ENCODE results near the gene LINGO3. TPM values are rescaled to one million over a fixed set of nuclear protein-coding genes. Genes with fewer than 3 reads are reported as not detected.

Gene LINGO3
- total RNA-seq, 1 experiment from 2014 or later, result 1.3 TPM

DNA sequence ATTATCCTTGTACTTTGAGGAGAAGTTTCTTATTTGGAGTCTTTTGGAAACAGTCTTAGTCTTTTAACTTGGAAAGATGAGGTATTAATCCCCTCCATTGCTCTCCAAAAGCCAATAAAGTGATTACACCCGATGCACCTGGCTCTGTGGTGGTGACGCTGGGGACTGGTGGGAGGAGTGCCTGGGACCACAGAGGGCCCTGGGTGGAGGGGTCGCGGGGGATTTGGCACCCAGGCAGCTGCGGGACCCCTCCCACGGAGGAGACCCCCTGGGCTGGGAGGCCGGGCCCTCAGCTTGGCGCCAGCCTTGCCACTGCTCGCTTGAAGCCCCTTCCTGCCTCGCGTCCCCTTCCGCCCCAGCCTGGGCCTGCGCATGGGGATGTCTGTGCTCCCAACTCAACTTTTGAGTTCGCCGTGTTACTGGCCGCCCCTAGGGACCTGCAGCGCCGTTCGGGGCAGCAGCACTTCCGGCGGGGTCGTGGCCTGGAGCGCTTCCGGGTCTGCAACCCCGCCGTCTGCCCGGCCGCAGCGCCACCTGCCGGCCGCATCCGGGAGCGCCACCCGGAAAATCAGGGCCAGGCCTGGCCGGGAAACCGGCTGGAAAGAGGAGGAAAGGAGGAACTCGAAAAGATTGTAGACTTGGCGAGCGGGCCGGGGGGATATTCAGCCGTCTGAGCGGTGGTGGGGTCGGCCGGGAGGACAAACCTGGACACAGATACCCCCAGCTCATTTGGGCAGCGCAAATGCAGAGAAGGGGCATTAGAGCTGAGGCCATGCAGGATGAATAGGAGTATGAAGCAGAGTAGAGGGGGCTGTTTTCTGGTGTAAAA is 34.4 kb downstream of the LINGO3 start:
- intact Hi-C loops (cut with micrococcal nuclease; ENCODE audit: unreplicated experiment), result no loop called here
- TF ChIP-seq, protein P1, sequence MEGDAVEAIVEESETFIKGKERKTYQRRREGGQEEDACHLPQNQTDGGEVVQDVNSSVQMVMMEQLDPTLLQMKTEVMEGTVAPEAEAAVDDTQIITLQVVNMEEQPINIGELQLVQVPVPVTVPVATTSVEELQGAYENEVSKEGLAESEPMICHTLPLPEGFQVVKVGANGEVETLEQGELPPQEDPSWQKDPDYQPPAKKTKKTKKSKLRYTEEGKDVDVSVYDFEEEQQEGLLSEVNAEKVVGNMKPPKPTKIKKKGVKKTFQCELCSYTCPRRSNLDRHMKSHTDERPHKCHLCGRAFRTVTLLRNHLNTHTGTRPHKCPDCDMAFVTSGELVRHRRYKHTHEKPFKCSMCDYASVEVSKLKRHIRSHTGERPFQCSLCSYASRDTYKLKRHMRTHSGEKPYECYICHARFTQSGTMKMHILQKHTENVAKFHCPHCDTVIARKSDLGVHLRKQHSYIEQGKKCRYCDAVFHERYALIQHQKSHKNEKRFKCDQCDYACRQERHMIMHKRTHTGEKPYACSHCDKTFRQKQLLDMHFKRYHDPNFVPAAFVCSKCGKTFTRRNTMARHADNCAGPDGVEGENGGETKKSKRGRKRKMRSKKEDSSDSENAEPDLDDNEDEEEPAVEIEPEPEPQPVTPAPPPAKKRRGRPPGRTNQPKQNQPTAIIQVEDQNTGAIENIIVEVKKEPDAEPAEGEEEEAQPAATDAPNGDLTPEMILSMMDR (IDR thresholded peaks at IDR 0.05; ENCODE audit: insufficient read depth in 1 of 2, low read depth in 1 of 2, low read length in 1 of 2, severe bottlenecking in 1 of 2, unreplicated experiment in 1 of 2), result peak; percentile 48 to 55
- H3K9me3 Mint-ChIP-seq (ENCODE audit: unreplicated experiment), result no peaks in the 10 kb centered on the region
- H3K27ac Mint-ChIP-seq (ENCODE audit: unreplicated experiment), result peak overlapping the region; percentile 85
- peak in 1 of 2 experiments; percentile 52 for DNase-seq
- H3K4me3 ChIP-seq (ENCODE audit: low read depth, low read length), result no peak overlapping the region
- H3K9me3 ChIP-seq, result no peaks in the 10 kb centered on the region
- H3K27me3 Mint-ChIP-seq (ENCODE audit: insufficient read depth, unreplicated experiment), result no peaks in the 10 kb centered on the region
- H3K36me3 Mint-ChIP-seq (ENCODE audit: insufficient read depth, unreplicated experiment), result peaks cover 89% of the 10 kb centered on the region
- no peaks in the 10 kb centered on the region for H3K27me3 ChIP-seq (replicated peaks; ENCODE audit: control insufficient read depth, insufficient read depth, low read length)
- ChIA-PET CTCF (no interaction called here), POLR2A (no interaction called here)
- H3K36me3 ChIP-seq (ENCODE audit: control insufficient read depth, insufficient read depth, low read length), result peaks cover 5% of the 10 kb centered on the region
- BruUV-seq (replicated peaks), result no TSS peak
- H3K4me1 Mint-ChIP-seq (ENCODE audit: low read depth, unreplicated experiment), result no peaks in the 10 kb centered on the region
- H3K4me1 ChIP-seq, result peaks cover 12% of the 10 kb centered on the region
- H3K4me3 Mint-ChIP-seq (ENCODE audit: unreplicated experiment), result no peak overlapping the region

DNA sequence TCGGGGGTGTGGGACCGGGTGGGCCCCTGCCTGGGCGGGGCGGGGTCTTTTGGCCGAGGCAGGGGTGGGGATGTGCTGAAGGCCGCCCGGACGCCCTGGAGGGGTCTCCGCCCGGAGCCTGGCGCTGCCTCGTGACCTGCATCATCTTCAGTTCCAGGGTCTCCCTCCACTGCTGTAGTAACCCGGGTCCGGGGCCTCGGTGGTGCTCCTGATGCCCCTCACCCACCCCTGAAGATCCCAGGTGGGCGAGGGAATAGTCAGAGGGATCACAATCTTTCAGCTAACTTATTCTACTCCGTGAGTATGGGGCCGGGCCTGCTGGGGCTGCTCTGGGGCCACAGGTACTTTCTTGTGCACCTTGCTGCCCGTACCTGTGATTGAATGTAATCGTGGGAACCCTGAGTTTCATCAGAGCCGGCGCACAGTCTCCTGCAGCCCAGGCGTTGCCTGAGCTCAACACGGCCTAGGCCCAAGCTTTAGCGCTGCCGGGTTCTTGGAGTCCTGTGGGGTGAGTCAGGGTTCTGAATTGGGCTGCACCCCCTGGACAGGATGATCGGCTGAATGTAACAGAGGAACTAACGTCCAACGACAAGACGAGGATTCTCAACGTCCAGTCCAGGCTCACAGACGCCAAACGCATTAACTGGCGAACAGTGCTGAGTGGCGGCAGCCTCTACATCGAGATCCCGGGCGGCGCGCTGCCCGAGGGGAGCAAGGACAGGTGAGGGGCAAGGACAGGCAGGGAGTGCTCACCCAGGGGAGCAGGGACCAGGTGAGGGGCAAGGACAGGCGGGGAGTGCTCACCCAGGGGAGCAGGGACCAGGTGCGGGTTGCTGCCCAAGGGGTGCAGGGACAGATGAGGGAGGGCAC is 36.5 kb downstream of the LINGO3 start:
- Histone ChIP-seq H3K4me3 (ENCODE audit: low read depth, low read length) (peak overlapping the region; percentile 99), H3K9me3 (no peaks in the 10 kb centered on the region), H3K27me3 (replicated peaks; ENCODE audit: control insufficient read depth, insufficient read depth, low read length) (no peaks in the 10 kb centered on the region), H3K4me1 (peaks cover 7% of the 10 kb centered on the region; the same call in 1 of the 2 replicates), H3K36me3 (ENCODE audit: control insufficient read depth, insufficient read depth, low read length) (peaks cover 5% of the 10 kb centered on the region)
- ChIA-PET POLR2A (interaction anchor here (0.5 kb wide), 1 partner anchor 119 kb away, joined by 3 read pairs; no protein-coding TSS in a partner anchor), CTCF (no interaction called here)
- Mint-ChIP-seq H3K36me3 (ENCODE audit: insufficient read depth, unreplicated experiment) (peaks cover 71% of the 10 kb centered on the region), H3K27me3 (ENCODE audit: insufficient read depth, unreplicated experiment) (no peaks in the 10 kb centered on the region), H3K4me1 (ENCODE audit: low read depth, unreplicated experiment) (no peaks in the 10 kb centered on the region), H3K4me3 (ENCODE audit: unreplicated experiment) (peak overlapping the region; percentile 82), H3K27ac (ENCODE audit: unreplicated experiment) (peak overlapping the region; percentile 93), H3K9me3 (ENCODE audit: unreplicated experiment) (no peaks in the 10 kb centered on the region)
- intact Hi-C loops (cut with micrococcal nuclease; ENCODE audit: unreplicated experiment), result no loop called here
- BruUV-seq (replicated peaks), result no TSS peak
- TF ChIP-seq, protein P1 (IDR thresholded peaks at IDR 0.05; ENCODE audit: insufficient read depth in 1 of 2, low read depth in 1 of 2, low read length in 1 of 2, severe bottlenecking in 1 of 2, unreplicated experiment in 1 of 2), result no peak
- DNase-seq, result no peak

DNA sequence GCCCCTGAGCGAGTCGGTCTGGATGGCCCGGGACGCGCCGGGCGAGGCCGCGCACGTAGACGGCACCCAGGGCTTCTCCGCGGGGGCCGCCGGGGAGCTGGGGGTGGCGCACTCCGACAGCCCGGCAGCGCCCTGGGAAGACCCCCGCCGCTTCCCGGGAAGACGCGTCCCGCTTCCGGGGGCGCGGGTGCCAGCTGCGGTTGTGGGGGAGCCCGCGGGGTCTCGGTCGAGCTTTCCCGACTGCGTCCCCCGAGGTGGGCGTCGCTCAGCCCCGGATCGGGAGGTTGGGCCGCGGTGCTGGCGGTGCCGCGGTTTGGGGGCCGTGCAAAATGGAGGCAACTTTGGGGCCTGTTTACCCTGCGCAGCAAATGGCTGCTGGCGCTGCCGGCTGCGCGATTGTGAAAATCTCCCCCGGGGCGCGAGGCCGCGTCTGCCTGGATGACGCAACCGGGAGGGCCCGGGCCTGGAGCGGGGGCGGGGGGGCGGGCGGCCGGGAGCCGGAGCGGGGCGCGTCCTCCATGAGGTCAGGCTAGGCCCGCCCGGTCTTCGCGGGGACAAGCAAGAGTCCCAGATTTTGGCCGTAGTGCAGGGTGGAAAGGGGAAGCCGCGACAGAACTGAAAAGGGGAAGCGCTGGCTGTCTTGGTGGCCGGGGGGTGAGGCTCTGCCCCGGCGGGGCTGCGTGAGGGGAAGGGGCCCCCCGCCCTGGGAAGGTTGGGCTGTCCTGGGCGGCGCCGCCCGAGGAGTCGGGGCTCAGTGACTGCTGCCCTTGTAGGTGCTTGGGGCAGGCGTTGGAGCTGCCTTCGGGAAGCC is 37.3 kb downstream of the LINGO3 start:
- DNase-seq, result peak; percentile 72 to 84
- H3K4me3 ChIP-seq (ENCODE audit: low read depth, low read length), result peak overlapping the region; percentile 99
- Mint-ChIP-seq H3K9me3 (ENCODE audit: unreplicated experiment) (no peaks in the 10 kb centered on the region), H3K27me3 (ENCODE audit: insufficient read depth, unreplicated experiment) (no peaks in the 10 kb centered on the region), H3K4me1 (ENCODE audit: low read depth, unreplicated experiment) (no peaks in the 10 kb centered on the region), H3K4me3 (ENCODE audit: unreplicated experiment) (peak overlapping the region; percentile 82), H3K36me3 (ENCODE audit: insufficient read depth, unreplicated experiment) (peaks cover 65% of the 10 kb centered on the region), H3K27ac (ENCODE audit: unreplicated experiment) (peak overlapping the region; percentile 93)
- H3K27me3 ChIP-seq (replicated peaks; ENCODE audit: control insufficient read depth, insufficient read depth, low read length), result no peaks in the 10 kb centered on the region
- TF ChIP-seq, protein P1 (IDR thresholded peaks at IDR 0.05; ENCODE audit: insufficient read depth in 1 of 2, low read depth in 1 of 2, low read length in 1 of 2, severe bottlenecking in 1 of 2, unreplicated experiment in 1 of 2), result no peak
- ChIA-PET CTCF (no interaction called here), POLR2A (no interaction called here)
- H3K4me1 ChIP-seq, result peaks cover 7% of the 10 kb centered on the region; the same call in 1 of the 2 replicates
- no TSS peak for BruUV-seq (replicated peaks)
- intact Hi-C loops (cut with micrococcal nuclease; ENCODE audit: unreplicated experiment), result no loop called here
- peaks cover 5% of the 10 kb centered on the region for H3K36me3 ChIP-seq (ENCODE audit: control insufficient read depth, insufficient read depth, low read length)
- H3K9me3 ChIP-seq, result no peaks in the 10 kb centered on the region
